Islet precursor cell (in vitro differentiated cells): ENCODE measurements around the gene FUNDC1.

Experiments
- DNase-seq: peaks from one replicate; pipeline ENCODE4 v3.0.0-alpha.2; 2018

FUNDC1 gene

DNA sequence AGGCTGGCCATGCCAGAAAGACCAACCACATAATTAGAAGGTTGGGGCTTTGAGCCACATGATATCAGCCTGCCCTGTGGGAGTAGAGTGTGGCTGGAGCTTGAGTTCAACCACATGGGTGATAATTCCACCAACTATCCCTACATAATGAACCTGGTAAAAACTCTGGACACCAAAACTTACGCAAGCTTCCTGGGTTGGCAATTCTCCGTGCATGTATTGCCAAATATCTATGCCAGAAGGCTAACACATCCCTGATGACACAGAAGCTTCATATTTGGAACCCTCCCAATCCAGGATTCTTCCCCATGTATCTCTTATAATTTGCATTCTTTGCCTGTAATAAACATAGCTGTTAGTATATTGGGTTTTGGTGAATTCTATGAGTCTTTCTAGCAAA is 68.2 kb downstream of the FUNDC1 start:
- DNase-seq, result no peak
